OCI-M2 (cell line): ENCODE data around the gene MAPRE3.
A peak's percentile ranks its signal among the peaks of the same experiment; 100 is the strongest.

Experiments used
- DNase-seq: peaks from one replicate; lab custom pipeline; 2025; ENCODE audit not compliant: unreplicated experiment; lab: John Stamatoyannopoulos, UW

MAPRE3 gene

DNA sequence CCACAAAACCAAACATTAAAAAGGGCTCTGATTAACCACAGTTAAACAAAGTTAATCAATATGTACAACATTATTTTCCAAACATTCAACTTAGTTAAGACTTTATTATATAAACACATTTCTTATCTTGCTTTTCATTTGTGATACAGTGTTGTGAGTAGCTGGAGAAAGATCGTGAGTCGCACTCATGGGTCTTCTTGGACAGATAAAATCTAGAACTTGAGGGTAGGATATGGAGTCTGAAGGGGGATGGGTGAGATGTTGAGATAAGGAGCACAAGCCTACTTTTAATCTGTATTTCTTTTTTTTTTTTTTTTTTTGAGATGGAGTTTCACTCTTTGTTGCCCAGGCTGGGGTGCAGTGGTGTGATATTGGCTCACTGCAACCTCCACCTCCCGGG, 39.7 kb downstream of the MAPRE3 start:
- DNase-seq: no peak

DNA sequence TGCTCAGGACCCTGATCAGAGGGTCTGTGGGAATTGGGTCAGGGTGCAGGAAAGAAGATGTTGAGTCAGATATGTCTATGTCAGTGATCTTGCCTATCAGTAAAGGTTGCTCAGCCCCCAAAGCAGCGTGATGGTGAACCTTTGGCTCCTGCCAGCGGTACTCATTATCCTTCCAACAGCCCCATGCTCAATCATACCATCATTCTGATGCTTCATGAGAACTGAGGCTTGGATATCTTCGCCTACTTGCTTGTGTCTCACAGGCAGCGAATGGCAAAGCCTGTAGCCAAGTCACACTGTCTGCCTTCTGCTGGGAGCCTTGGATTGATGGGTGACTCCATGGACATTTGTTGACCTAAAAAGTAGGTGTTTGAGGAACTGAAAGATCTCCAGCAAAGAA, 43.3 kb downstream of the MAPRE3 start:
- DNase-seq: no peak

GRCh38 chr2:27014771-27015433, 44.5 kb downstream of the MAPRE3 start:
- no peak for DNase-seq

DNA sequence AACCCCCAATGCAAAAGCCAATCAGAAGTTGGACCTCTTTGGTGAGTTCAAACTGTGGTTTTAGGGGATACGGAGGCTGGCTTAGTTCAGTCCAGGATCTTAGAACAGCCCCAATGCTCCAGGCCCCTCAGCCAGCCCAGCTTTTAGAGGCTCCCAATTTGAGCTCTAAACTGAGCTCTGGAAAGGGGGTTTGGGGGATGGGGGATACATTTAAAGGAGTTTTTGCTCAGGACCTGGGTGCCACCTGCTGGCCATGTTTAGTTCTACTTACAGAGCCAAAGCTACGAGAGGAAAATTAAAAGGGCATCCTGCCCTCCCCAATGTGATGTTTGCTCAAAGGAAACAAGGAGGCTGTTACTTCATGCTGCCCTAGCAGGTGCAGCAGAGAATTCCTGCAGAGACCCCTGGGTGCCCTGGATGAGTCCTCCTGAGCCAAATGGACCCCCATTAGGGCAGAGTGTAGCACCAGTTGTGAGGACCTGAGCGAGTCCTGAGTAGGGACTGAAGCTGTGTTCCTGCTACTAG, 46.4 kb downstream of the MAPRE3 start:
- peak; percentile 28 for DNase-seq

- DNase-seq: no peak
Measured at GRCh38 chr2:27018142-27018541, 47.7 kb downstream of the MAPRE3 start.

GRCh38 chr2:27019459-27019858, 49.0 kb downstream of the MAPRE3 start:
- no peak for DNase-seq

GRCh38 chr2:27019931-27020855, 49.8 kb downstream of the MAPRE3 start:
- DNase-seq: peak; percentile 29

DNA sequence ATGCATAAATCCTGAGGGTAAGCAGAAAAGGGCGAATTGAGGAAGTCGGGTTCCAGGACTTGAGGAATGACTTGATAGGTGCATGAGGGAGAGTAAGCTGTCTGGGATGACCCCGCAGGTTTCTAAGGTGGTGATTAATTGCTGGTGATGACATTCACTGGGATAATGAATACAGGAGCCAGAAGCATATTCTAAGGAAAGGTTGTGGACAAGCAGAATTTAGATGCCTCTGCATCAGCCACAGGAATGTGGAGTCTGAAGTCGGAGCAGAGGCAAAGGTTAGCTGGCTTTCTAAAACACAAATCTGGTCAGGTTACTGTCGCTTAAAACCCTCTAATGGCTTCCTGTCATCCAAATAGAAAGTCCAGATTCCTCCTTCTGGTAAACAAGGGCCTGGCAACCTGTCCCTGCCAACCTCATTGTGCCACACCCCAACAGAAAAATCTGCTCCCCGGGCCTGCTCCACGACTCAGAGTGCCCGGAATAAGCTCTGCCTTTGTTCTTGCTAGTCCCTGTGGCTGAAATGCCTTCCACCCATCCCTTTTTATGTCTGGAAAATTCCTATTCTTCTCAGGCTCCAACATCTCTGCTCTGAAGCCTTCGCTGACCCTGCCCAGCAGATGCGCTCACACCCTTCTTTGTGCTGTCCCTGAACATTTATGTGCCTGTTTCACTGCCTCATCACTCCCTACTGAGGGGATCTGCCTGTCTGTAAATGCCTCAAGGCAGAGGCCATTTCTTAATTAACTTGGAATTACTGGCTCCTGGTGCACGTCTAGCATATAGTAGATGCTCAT, 51.0 kb downstream of the MAPRE3 start:
- DNase-seq: no peak

- no peak for DNase-seq
Measured at GRCh38 chr2:27023740-27024139, 53.3 kb downstream of the MAPRE3 start.

DNA sequence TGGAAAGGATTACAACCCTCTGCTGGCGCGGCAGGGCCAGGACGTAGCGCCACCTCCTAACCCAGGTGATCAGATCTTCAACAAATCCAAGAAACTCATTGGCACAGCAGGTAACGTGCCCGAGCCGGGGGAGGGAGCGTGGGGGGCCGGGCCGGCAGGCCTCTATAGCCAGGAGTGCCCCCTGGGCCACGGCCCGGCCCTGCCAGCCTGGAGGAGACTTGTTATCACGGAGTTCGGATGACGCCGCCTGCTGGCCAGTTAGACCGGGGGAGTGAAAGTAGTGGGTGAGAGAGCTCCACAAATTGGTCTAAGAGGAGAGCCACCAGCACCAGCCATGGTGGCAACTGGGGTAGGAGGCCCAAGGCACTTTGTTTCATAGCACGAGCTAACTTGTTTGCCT, 53.8 kb downstream of the MAPRE3 start:
- no peak for DNase-seq

DNA sequence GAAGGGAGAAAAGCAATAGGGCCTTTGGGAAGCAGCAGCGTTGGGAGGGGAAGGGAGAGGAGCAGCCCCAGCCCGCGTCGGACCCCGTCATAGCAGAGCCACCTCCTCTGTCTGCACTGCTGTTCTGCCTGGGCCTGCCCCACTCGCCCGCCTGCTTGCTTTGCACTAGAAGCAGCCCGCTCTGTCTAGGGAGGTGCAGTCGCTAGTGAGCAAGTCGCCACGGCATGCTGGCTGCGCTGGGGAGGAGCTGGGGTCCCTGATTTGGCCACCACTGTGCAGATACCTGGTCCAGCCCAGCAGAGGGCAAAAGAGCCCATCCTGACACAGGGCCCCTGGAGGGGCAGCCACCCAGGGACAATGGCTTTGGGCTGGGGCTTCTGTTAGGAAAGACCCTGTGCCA, 54.4 kb downstream of the MAPRE3 start:
- DNase-seq: no peak

- DNase-seq: no peak
Measured at GRCh38 chr2:27025281-27025800, 54.9 kb downstream of the MAPRE3 start.

DNA sequence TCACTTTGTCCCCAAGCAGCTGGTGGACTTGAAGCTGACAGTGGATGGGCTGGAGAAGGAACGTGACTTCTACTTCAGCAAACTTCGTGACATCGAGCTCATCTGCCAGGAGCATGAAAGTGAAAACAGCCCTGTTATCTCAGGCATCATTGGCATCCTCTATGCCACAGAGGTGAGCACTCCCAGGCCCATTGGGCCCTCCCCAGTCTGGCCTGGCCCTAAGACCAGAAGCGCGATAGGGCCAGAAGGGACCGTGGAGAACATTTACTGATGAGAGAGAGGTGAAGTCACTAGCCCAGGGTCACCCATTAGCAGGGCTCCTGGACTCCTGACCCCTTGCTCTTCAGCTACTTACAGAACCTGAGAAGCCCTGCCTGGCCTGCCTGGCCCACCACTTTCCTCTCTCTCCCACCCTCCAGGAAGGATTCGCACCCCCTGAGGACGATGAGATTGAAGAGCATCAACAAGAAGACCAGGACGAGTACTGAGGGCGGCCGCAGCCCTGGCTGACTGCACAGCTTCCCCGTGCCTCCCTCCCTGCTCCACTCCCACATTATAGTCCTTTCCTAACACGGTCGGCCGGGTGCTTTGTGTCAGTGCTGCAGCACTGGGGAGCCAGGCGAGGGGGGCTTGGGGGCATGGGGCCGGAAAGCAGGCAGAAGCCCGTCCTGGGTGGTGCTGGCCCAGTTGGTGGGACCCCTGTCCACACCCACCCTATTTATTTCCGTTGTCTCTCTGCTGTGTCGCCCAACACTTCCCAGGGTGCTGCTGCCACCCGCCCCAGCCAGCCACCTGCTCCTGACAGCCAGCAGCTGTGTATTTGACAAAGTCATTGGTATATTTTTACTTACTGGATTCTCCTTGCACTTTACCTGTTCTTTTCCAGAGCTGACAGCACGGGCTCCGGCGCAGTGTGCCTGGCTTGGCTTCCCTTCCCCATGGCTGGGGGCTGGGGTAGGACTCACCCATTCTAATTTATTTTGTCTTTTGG, 55.7 kb downstream of the MAPRE3 start:
- DNase-seq: no peak

- no peak for DNase-seq
Measured at GRCh38 chr2:27027211-27027651, 56.8 kb downstream of the MAPRE3 start.

DNA sequence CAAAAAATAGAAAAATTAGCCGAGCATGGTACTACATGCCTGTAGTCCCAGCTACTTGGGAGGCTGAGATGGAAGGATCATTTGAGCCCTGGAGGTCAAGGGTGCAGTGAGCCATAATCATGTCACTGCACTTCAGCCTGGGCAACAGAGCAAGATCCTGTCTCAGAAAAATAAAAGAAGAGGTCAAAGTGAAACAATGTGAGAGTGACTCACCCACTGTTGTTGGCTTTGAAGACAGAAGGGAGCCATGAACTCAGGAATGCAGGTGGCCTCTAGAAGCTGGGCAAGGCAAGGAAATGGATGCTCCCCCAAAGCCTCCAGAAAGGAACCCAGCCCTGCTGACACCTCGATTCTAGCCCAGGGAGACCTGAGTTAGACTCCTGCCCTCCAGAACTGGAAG, 58.6 kb downstream of the MAPRE3 start:
- DNase-seq: no peak

GRCh38 chr2:27032495-27033252, 62.2 kb downstream of the MAPRE3 start, which contains the start of gene TMEM214:
TMEM214 (plus strand) TSS chr2:27032965; CDS start chr2:27033016, 51 bp downstream.
- peak; percentile 52 for DNase-seq

- no peak for DNase-seq
Measured at GRCh38 chr2:27033253-27033852, 62.9 kb downstream of the MAPRE3 start.

DNA sequence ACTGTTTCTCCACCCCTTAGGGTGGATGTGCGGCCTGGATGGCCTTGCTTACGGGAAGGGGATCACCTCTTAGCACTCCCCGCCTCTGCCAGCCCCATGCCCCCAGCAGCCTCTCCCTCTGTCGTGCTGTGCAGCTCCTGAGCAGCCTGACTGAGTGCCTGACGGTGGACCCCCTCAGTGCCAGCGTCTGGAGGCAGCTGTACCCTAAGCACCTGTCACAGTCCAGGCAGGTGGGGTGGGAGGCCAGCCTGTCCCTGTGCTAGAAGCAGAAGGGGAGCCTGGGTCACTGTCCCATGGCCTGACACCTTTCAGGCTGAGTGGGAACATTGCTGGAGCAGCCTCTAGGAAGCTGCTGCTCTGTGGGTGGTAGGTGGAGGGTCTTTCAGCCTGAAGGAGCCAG, 67.6 kb downstream of the MAPRE3 start:
- no peak for DNase-seq
